T-helper 2 cell treated with Interferon-gamma antibody and Interleukin-4, amounts not matched to agents 5 μg/mL and 100 μg/mL, for 36 hours (primary cell): ENCODE measurements around the gene SLC33A1.
"Not testable (repeated sequence)": the region's sequence is repeated elsewhere in the genome, so short reads cannot be mapped to it uniquely, and the experiment has no call there.

Source experiments
- DNase-seq: peaks from one replicate; pipeline ENCODE4 v3.0.0; 2021; ENCODE audit warnings: low spot score
- H3K27ac Mint-ChIP-seq: one replicate; pipeline ENCODE4 v1.8.0; 2021; ENCODE audit warnings: mild to moderate bottlenecking, mixed read lengths
- H3K27me3 Mint-ChIP-seq: one replicate; pipeline ENCODE4 v1.8.0; 2021; ENCODE audit warnings: low read depth, mixed read lengths
- H3K36me3 Mint-ChIP-seq: one replicate; pipeline ENCODE4 v1.8.0; 2021; ENCODE audit warnings: low read depth, mixed read lengths
- H3K4me1 Mint-ChIP-seq: one replicate; pipeline ENCODE4 v1.8.0; 2021; ENCODE audit warnings: low read depth, mixed read lengths
- H3K4me3 Mint-ChIP-seq: one replicate; pipeline ENCODE4 v1.8.0; 2022; ENCODE audit warnings: mild to moderate bottlenecking, moderate library complexity, mixed read lengths
- H3K9me3 Mint-ChIP-seq: one replicate; pipeline ENCODE4 v1.8.0; 2021; ENCODE audit warnings: mixed read lengths

Gene SLC33A1

GRCh38 chr3:155854141-155854940 is at the start of gene SLC33A1:
SLC33A1 (minus strand) TSS chr3:155854427; CDS start chr3:155853997, 430 bp downstream.
- DNase-seq, result peak; percentile 100
- H3K4me1 Mint-ChIP-seq, result peaks cover 29% of the 10 kb centered on the region
- H3K36me3 Mint-ChIP-seq, result peaks cover 27% of the 10 kb centered on the region
- peak within 1 kb of the TSS; percentile 92 for H3K4me3 Mint-ChIP-seq
- H3K27ac Mint-ChIP-seq, result peak within 1 kb of the TSS; percentile 100
- no peaks in the 10 kb centered on the region for H3K27me3 Mint-ChIP-seq
- no peaks in the 10 kb centered on the region for H3K9me3 Mint-ChIP-seq

DNA sequence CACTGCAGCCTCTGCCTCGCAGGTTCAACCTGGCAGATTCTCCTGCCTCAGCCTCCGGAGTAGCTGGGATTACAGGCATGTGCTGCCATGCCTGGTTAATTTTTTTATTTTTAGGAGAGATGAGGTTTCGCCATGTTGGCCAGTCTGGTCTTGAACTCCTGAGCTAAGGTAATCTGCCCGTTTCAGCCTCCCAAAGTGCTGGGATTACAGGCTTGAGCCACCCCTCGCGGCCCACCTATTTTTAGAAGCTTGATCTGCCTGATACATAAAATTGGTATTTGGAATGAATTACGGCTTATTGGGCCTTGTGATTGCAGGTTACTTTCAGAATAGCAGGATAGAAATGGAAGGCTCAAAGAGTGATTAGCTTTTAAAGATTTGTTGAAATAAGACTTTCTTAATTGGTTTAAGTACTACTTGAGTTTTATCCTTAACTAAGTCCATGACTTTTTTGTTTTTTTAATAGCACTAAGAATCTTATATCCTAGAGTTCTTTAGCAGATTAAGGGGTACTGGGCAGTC is 41.2 kb upstream of the SLC33A1 start:
- Mint-ChIP-seq H3K27ac (no peak overlapping the region), H3K36me3 (peaks cover 46% of the 10 kb centered on the region), H3K27me3 (no peaks in the 10 kb centered on the region), H3K4me1 (peaks cover 16% of the 10 kb centered on the region), H3K4me3 (no peak overlapping the region), H3K9me3 (no peaks in the 10 kb centered on the region)
- no peak for DNase-seq

GRCh38 chr3:155891321-155891720 is 37.1 kb upstream of the SLC33A1 start:
- peaks cover 25% of the 10 kb centered on the region for H3K36me3 Mint-ChIP-seq
- H3K9me3 Mint-ChIP-seq, result no peaks in the 10 kb centered on the region
- H3K27me3 Mint-ChIP-seq, result no peaks in the 10 kb centered on the region
- peaks cover 34% of the 10 kb centered on the region for H3K4me1 Mint-ChIP-seq
- no peak for DNase-seq
- no peak overlapping the region for H3K27ac Mint-ChIP-seq
- no peak overlapping the region for H3K4me3 Mint-ChIP-seq

DNA sequence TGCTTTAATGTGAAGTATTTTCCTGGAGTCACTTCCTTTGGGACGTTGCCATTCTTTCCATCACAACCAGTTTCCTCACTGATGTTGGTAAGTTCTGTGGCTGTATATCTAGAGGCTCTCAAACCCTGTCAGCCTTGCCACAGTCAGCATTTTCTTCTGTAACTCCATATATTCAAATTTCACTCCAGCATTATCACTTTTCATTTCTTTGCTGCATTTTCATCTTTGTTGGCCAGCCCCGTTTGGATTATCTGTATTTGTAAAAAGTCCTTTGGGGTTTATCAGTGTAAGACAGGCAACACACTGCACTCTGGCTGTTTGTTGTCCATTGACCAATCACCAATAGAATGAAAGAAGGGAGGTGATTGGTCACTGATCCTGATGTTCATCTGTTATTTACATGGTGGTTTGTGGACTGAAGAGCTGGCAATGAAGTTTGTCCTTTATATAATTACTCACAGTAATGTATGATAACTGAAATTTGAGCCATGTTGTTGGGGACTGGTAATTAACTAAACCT is 36.5 kb upstream of the SLC33A1 start:
- H3K27me3 Mint-ChIP-seq, result no peaks in the 10 kb centered on the region
- H3K27ac Mint-ChIP-seq, result no peak overlapping the region
- peaks cover 34% of the 10 kb centered on the region for H3K4me1 Mint-ChIP-seq
- no peak for DNase-seq
- H3K4me3 Mint-ChIP-seq, result no peak overlapping the region
- H3K9me3 Mint-ChIP-seq, result no peaks in the 10 kb centered on the region
- H3K36me3 Mint-ChIP-seq, result peaks cover 25% of the 10 kb centered on the region

GRCh38 chr3:155889952-155890351 is 35.7 kb upstream of the SLC33A1 start:
- no peak overlapping the region for H3K4me3 Mint-ChIP-seq
- no peak overlapping the region for H3K27ac Mint-ChIP-seq
- H3K36me3 Mint-ChIP-seq, result peaks cover 20% of the 10 kb centered on the region
- DNase-seq, result no peak
- no peaks in the 10 kb centered on the region for H3K9me3 Mint-ChIP-seq
- H3K4me1 Mint-ChIP-seq, result peaks cover 31% of the 10 kb centered on the region
- no peaks in the 10 kb centered on the region for H3K27me3 Mint-ChIP-seq

- no peak overlapping the region for H3K27ac Mint-ChIP-seq
Measured at GRCh38 chr3:155889212-155889611, 35.0 kb upstream of the SLC33A1 start.

DNA sequence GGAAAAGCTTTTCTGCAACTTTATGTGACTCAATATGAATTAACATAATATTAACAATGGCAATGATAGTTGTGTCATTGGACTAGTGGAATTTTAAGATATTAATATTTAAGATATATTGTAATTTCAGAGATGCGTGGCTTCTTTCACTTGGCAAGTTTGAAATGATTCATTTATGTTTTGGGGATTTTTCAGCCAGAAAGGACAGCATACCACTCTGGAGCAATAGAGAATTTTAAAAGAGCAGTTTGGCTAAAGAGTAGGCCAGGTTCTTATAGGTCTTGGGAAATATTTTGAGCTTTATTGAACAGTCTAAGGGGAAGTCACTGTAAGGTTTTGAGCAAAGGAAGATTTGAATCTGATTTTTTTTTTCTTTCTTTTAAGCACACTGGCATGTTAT is 32.7 kb upstream of the SLC33A1 start:
- Mint-ChIP-seq H3K4me3 (no peak overlapping the region), H3K9me3 (no peaks in the 10 kb centered on the region), H3K36me3 (peaks cover 3% of the 10 kb centered on the region), H3K27me3 (no peaks in the 10 kb centered on the region), H3K27ac (no peak overlapping the region), H3K4me1 (peaks cover 35% of the 10 kb centered on the region)
- DNase-seq, result no peak

More at GRCh38 chr3:155889212-155889611, 35.0 kb upstream of the SLC33A1 start:
- no peak for DNase-seq
- H3K4me1 Mint-ChIP-seq, result peaks cover 31% of the 10 kb centered on the region
- no peak overlapping the region for H3K4me3 Mint-ChIP-seq
- H3K36me3 Mint-ChIP-seq, result peaks cover 14% of the 10 kb centered on the region
- H3K9me3 Mint-ChIP-seq, result no peaks in the 10 kb centered on the region
- H3K27me3 Mint-ChIP-seq, result no peaks in the 10 kb centered on the region

DNA sequence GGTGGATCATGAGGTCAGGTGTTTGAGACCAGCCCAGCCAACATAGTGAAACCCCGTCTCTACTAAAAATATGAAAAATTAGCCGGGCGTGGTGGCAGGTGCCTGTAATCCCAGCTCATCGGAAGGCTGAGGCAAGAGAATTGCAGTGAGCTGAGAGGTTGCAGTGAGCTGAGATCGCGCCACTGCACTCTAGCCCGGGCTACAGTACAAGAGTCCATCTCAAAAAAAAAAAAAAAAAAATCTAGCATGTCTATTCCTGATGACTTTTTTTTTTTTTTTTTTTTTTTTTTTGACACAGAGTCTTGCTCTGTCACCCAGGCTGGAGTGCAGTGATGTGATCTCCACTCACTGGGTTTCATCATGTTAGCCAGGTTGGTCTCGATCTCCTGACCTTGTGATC is 32.1 kb upstream of the SLC33A1 start:
- H3K36me3 Mint-ChIP-seq, H3K9me3 Mint-ChIP-seq, DNase-seq, H3K27ac Mint-ChIP-seq, H3K27me3 Mint-ChIP-seq, H3K4me3 Mint-ChIP-seq: not testable (repeated sequence)
- peaks cover 34% of the 10 kb centered on the region for H3K4me1 Mint-ChIP-seq

GRCh38 chr3:155885292-155885691 is 31.1 kb upstream of the SLC33A1 start:
- Mint-ChIP-seq H3K27me3 (no peaks in the 10 kb centered on the region), H3K4me3 (no peak overlapping the region), H3K4me1 (peaks cover 33% of the 10 kb centered on the region), H3K27ac (no peak overlapping the region), H3K9me3 (no peaks in the 10 kb centered on the region), H3K36me3 (peaks cover 3% of the 10 kb centered on the region)
- no peak for DNase-seq

DNA sequence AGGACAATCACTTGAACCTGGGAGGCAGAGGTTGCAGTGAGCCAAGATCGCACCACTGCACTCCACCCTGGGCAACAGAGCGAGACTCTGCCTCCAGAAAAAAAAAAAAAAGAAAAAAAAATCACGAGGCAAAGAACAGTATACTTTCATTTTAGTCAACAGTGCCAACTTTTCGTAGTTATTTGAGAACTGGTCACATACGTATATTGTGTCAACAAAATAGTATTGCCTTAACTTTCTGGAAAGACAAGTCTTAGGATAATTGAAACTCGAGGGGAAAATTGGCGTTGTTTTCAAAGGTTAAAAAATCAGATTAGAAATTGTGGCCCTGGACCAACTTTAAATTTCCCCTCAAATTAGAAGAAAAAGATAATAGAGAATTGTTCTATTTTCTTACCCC is 30.1 kb upstream of the SLC33A1 start:
- Mint-ChIP-seq H3K27ac (no peak overlapping the region), H3K4me3 (no peak overlapping the region), H3K4me1 (peaks cover 31% of the 10 kb centered on the region), H3K9me3 (no peaks in the 10 kb centered on the region), H3K27me3 (no peaks in the 10 kb centered on the region), H3K36me3 (peaks cover 3% of the 10 kb centered on the region)
- DNase-seq, result no peak

GRCh38 chr3:155880286-155880685 is 26.1 kb upstream of the SLC33A1 start:
- Mint-ChIP-seq H3K27ac (no peak overlapping the region), H3K4me1 (peaks cover 34% of the 10 kb centered on the region), H3K9me3 (no peaks in the 10 kb centered on the region), H3K36me3 (no peaks in the 10 kb centered on the region), H3K27me3 (no peaks in the 10 kb centered on the region), H3K4me3 (peak overlapping the region; percentile 8)
- no peak for DNase-seq

- DNase-seq, result no peak
- H3K4me1 Mint-ChIP-seq, result peaks cover 39% of the 10 kb centered on the region
- peaks cover 3% of the 10 kb centered on the region for H3K36me3 Mint-ChIP-seq
- no peak overlapping the region for H3K4me3 Mint-ChIP-seq
- H3K9me3 Mint-ChIP-seq, result no peaks in the 10 kb centered on the region
- H3K27ac Mint-ChIP-seq, result no peak overlapping the region
- no peaks in the 10 kb centered on the region for H3K27me3 Mint-ChIP-seq
Measured at GRCh38 chr3:155876503-155876902, 22.3 kb upstream of the SLC33A1 start.

- no peak overlapping the region for H3K27ac Mint-ChIP-seq
- H3K4me1 Mint-ChIP-seq, result peaks cover 39% of the 10 kb centered on the region
- no peaks in the 10 kb centered on the region for H3K27me3 Mint-ChIP-seq
- H3K4me3 Mint-ChIP-seq, result no peak overlapping the region
- peaks cover 3% of the 10 kb centered on the region for H3K36me3 Mint-ChIP-seq
- no peak for DNase-seq
- no peaks in the 10 kb centered on the region for H3K9me3 Mint-ChIP-seq
Measured at GRCh38 chr3:155876037-155876436, 21.8 kb upstream of the SLC33A1 start.

GRCh38 chr3:155872904-155873646 is 18.8 kb upstream of the SLC33A1 start:
- H3K4me1 Mint-ChIP-seq, result peaks cover 28% of the 10 kb centered on the region
- no peaks in the 10 kb centered on the region for H3K9me3 Mint-ChIP-seq
- H3K27me3 Mint-ChIP-seq, result no peaks in the 10 kb centered on the region
- H3K27ac Mint-ChIP-seq, result no peak overlapping the region
- no peak for DNase-seq
- H3K4me3 Mint-ChIP-seq, result peak overlapping the region; percentile 99
- H3K36me3 Mint-ChIP-seq, result peaks cover 3% of the 10 kb centered on the region
